B cell (primary cell): ENCODE data around the gene VWA3A. TPM values are rescaled to one million over a fixed set of nuclear protein-coding genes. Genes with fewer than 3 reads are reported as not detected.

Source experiments
- ATAC-seq: fragments of 200-7000 bp; cut with Tn5 transposase; one replicate; pipeline ENCODE4 v1.10.0; 2021; ENCODE audit warnings: low read depth, mild to moderate bottlenecking, moderate number of reproducible peaks, moderate library complexity
- CTCF ChIA-PET: fragments of 350-600 bp; sonication (Branson Sonifier 250); formaldehyde crosslinking; loops from one replicate; lab custom pipeline; 2021; ENCODE audit warnings: antibody characterized with exemption, inconsistent platforms; lab: Charles Lee
- POLR2A ChIA-PET: fragments of 350-600 bp; sonication (Branson Sonifier 250); formaldehyde crosslinking; loops from one replicate; lab custom pipeline; 2021; ENCODE audit warnings: antibody characterized with exemption; lab: Charles Lee
- DNase-seq: peaks from one replicate; pipeline ENCODE4 v3.0.0; 2013
- H2AFZ ChIP-seq: 2 replicates; pipeline ENCODE4 v1.6.1; 2012; ENCODE audit warnings: mild to moderate bottlenecking, low read depth, low read length; ENCODE audit not compliant: insufficient read depth, poor library complexity, severe bottlenecking
- H3K27ac ChIP-seq, 2 donors: 1 replicate in 1 of 2; 2 replicates in 1 of 2; pipeline ENCODE4 v1.5.1; 2012 to 2013; ENCODE audit warnings: low read length in 2 of 2, mild to moderate bottlenecking in 2 of 2, moderate library complexity in 1 of 2
- H3K27me3 ChIP-seq, 4 experiments: fragments of 200-600 bp in 1 of 4; sonication (generic) in 1 of 4; replicated peaks in 1 of 4; 1 replicate in 2 of 4; 2 replicates in 2 of 4; pipeline versions ENCODE4 v1.6.1 to v1.7.0; 2013 to 2016; ENCODE audit warnings: low read length in 3 of 4, mild to moderate bottlenecking in 2 of 4, mixed read lengths in 1 of 4, moderate library complexity in 1 of 4; ENCODE audit not compliant: insufficient read depth in 4 of 4, control insufficient read depth in 3 of 4; ENCODE audit errors: control extremely low read depth in 1 of 4
- H3K36me3 ChIP-seq, 2 experiments: replicated peaks in 1 of 2; 1 replicate in 1 of 2; 2 replicates in 1 of 2; pipeline versions ENCODE4 v1.6.1 to v1.7.1; 2013; ENCODE audit warnings: low read length in 1 of 2; ENCODE audit not compliant: insufficient read depth in 2 of 2, control insufficient read depth in 1 of 2; ENCODE audit errors: control extremely low read depth in 1 of 2, extremely low read depth in 1 of 2
- H3K4me1 ChIP-seq, 2 donors: fragments of 200-600 bp in 1 of 2; sonication (generic) in 1 of 2; 1 replicate in 1 of 2; 2 replicates in 1 of 2; pipeline versions ENCODE4 v1.5.1 to v1.6.1; 2013 to 2017; ENCODE audit warnings: low read length in 2 of 2; ENCODE audit not compliant: control insufficient read depth in 2 of 2, insufficient read depth in 2 of 2
- H3K4me2 ChIP-seq: replicated peaks from 2 replicates; pipeline ENCODE3; 2012; ENCODE audit warnings: mild to moderate bottlenecking, low read depth, low read length; ENCODE audit not compliant: poor library complexity, severe bottlenecking
- H3K4me3 ChIP-seq, 5 experiments: fragments of 200-600 bp in 1 of 5; sonication (generic) in 1 of 5; 1 replicate in 3 of 5; 2 replicates in 2 of 5; pipeline versions ENCODE4 v1.5.1 to v1.7.0; 2011 to 2016; ENCODE audit warnings: low read length in 4 of 5, mild to moderate bottlenecking in 4 of 5, low read depth in 2 of 5, control low read depth in 1 of 5, moderate library complexity in 1 of 5; ENCODE audit not compliant: insufficient read depth in 1 of 5; ENCODE audit errors: control extremely low read depth in 1 of 5, extremely low read depth in 1 of 5
- H3K79me2 ChIP-seq: fragments of 200-600 bp; sonication (generic); one replicate; pipeline ENCODE4 v1.6.0; 2016; ENCODE audit warnings: low read length; ENCODE audit not compliant: control insufficient read depth, insufficient read depth
- H3K9ac ChIP-seq: fragments of 200-600 bp; sonication (generic); 2 replicates; pipeline ENCODE4 v1.6.1; 2017; ENCODE audit warnings: mild to moderate bottlenecking, low read length, moderate library complexity
- H3K9me3 ChIP-seq, 3 donors: one replicate each; pipeline versions ENCODE4 v1.6.1 to v1.7.1; 2013; ENCODE audit warnings: low read length in 2 of 3; ENCODE audit not compliant: control insufficient read depth in 2 of 3, insufficient read depth in 1 of 3; ENCODE audit errors: control extremely low read depth in 1 of 3
- H4K20me1 ChIP-seq: 2 replicates; pipeline ENCODE4 v1.6.0; 2012; ENCODE audit warnings: mild to moderate bottlenecking, low read length; ENCODE audit not compliant: insufficient read depth, control insufficient read depth, poor library complexity, severe bottlenecking
- H3K27ac Mint-ChIP-seq: one replicate; pipeline ENCODE4 v1.8.0; 2021; ENCODE audit warnings: mixed read lengths
- H3K27me3 Mint-ChIP-seq: one replicate; pipeline ENCODE4 v1.8.0; 2021; ENCODE audit warnings: mixed read lengths
- H3K4me1 Mint-ChIP-seq: one replicate; pipeline ENCODE4 v1.8.0; 2021; ENCODE audit warnings: mixed read lengths
- H3K4me3 Mint-ChIP-seq: one replicate; pipeline ENCODE4 v1.8.0; 2021; ENCODE audit warnings: mixed read lengths
- H3K9me3 Mint-ChIP-seq: one replicate; pipeline ENCODE4 v1.8.0; 2022; ENCODE audit warnings: mixed read lengths; ENCODE audit not compliant: insufficient read depth
- CTCF ChIP-seq: fragments of 200-600 bp; IDR thresholded peaks from one replicate; pipeline ENCODE4 v1.8.0; 2022; ENCODE audit warnings: antibody characterized with exemption, mild to moderate bottlenecking
- EZH2 ChIP-seq: IDR thresholded peaks from 2 replicates; pipeline ENCODE4 v1.6.1; 2012; ENCODE audit warnings: borderline replicate concordance, low read depth, mild to moderate bottlenecking, moderate library complexity, low read length; ENCODE audit not compliant: insufficient read depth, poor library complexity, severe bottlenecking
- WGBS: methylation state at CpG from one replicate; pipeline ENCODE4 v1.1.5; 2013; ENCODE audit warnings: missing lambda C conversion rate; ENCODE audit not compliant: insufficient coverage; 5-methylcytosine and 5-hydroxymethylcytosine counted together
- intact Hi-C: fragments of 100-400 bp; cut with micrococcal nuclease; formaldehyde crosslinking; loops from one replicate; pipeline ENCODE4 v1.10.0; 2022
- polyA plus RNA-seq: library from polyadenylated mRNA; depleted of rRNA; stranded (reverse); fragments of >200 nt; gene quantifications from 2 replicates; pipeline ENCODE4 v1.2.3, GENCODE V29; 2012
- total RNA-seq, 2 donors: library from RNA; stranded (reverse); fragments of 120-200 nt in 1 of 2; gene quantifications; 1 replicate in 1 of 2; 2 replicates in 1 of 2; pipeline versions ENCODE4 v1.2.3 to v1.2.4, GENCODE V29; 2013 to 2022

The VWA3A gene
- total and polyA plus RNA-seq, 2 donors (not counting 1 experiment from before 2014, with no cell fraction given) = 0.28 to 0.47 TPM

GRCh38 chr16:22193063-22193411 is 100.7 kb downstream of the VWA3A start:
- ChIA-PET CTCF (interaction anchor here (2.7 to 7.0 kb wide), 2 partner anchors 12 to 106 kb away, joined by 27 to 89 read pairs; partner anchors contain the start of genes EEF2K and POLR3E), POLR2A (interaction anchor here (4.7 to 5.0 kb wide), 2 partner anchors 13 to 103 kb away, joined by 15 to 28 read pairs; partner anchors contain the start of genes EEF2K and POLR3E)
- H3K9me3 Mint-ChIP-seq = peaks cover 7% of the 10 kb centered on the region
- peaks cover 46 to 50% of the 10 kb centered on the region in 2 donors for H3K4me1 ChIP-seq
- no peak overlapping the region for H3K4me3 ChIP-seq
- no peaks in the 10 kb centered on the region for H3K79me2 ChIP-seq
- peak overlapping the region; percentile 96 for H3K27ac Mint-ChIP-seq
- H3K4me2 ChIP-seq = peak overlapping the region; percentile 88
- WGBS = no CpG with 5 or more reads among the region's 2 CpGs
- DNase-seq (no peak), ATAC-seq (no peak)
- H3K9me3 ChIP-seq = peaks cover 0 to 4% (median 0%) of the 10 kb centered on the region in 3 donors
- H3K27me3 Mint-ChIP-seq = peaks cover 3% of the 10 kb centered on the region
- no peak overlapping the region for H3K9ac ChIP-seq
- no peaks in the 10 kb centered on the region for H3K27me3 ChIP-seq
- H3K4me3 Mint-ChIP-seq = peak overlapping the region; percentile 79
- peaks cover 64% of the 10 kb centered on the region for H3K4me1 Mint-ChIP-seq
- H3K27ac ChIP-seq = peak overlapping the region; percentile 96 to 100
- no peak for TF ChIP-seq CTCF
- no peak for TF ChIP-seq EZH2
- H4K20me1 ChIP-seq = no peaks in the 10 kb centered on the region
- no peak overlapping the region for H2AFZ ChIP-seq
- intact Hi-C loops = loop anchor here (5.0 to 10.0 kb wide), 3 partner anchors 368 to 1288 kb away; partner anchors contain the start of genes DCUN1D3 and LYRM1
- no peaks in the 10 kb centered on the region for H3K36me3 ChIP-seq
